Vagina (tissue), 2 donors: ENCODE data around the gene SYTL3.

ENCODE experiments used
- CTCF ChIP-seq, 3 experiments: fragments of 450-650 bp in 2 of 3; fragments of 200-600 bp in 1 of 3; sonication (generic) in 1 of 3; IDR thresholded peaks; one replicate each; pipeline ENCODE4 v1.5.1; 2017 to 2019; ENCODE audit warnings: antibody characterized with exemption in 3 of 3, mild to moderate bottlenecking in 2 of 3, moderate library complexity in 2 of 3
- POLR2AphosphoS5 ChIP-seq, 2 donors: sonication (generic); formaldehyde crosslinking; IDR thresholded peaks; one replicate each; pipeline ENCODE4 v1.9.0; 2017; ENCODE audit warnings: antibody characterized with exemption in 2 of 2, mild to moderate bottlenecking in 2 of 2, low read depth in 1 of 2; ENCODE audit not compliant: insufficient read depth in 1 of 2

- TF ChIP-seq CTCF (IDR thresholded peaks at IDR 0.05) (no peak), POLR2AphosphoS5 (IDR thresholded peaks at IDR 0.05; ENCODE audit: insufficient read depth in 1 of 2, low read depth in 1 of 2) (no peak)
Observed at GRCh38 chr6:158607411-158608170, 42.3 kb upstream of the SYTL3 start.
